ENCODE data around the gene KIAA0513.

Gene KIAA0513

GRCh38 chr16:85138825-85139627 lies 111.4 kb downstream of the KIAA0513 start:
- peak; percentile 97 for DNase-seq

- no peak for DNase-seq
Observed at GRCh38 chr16:85139881-85140339, 112.3 kb downstream of the KIAA0513 start.

- DNase-seq = no peak
Observed at GRCh38 chr16:85140455-85141012, 112.9 kb downstream of the KIAA0513 start.

GRCh38 chr16:85141491-85142128 lies 114.0 kb downstream of the KIAA0513 start:
- no peak for DNase-seq

- DNase-seq = no peak
Observed at GRCh38 chr16:85142129-85142513, 114.5 kb downstream of the KIAA0513 start.

- DNase-seq = no peak
Observed at GRCh38 chr16:85142771-85143211, 115.2 kb downstream of the KIAA0513 start.
